Hematopoietic multipotent progenitor cell treated with erythropoietin and hydrocortisone succinate and interleukin-3 and kit ligand, for 17 days (in vitro differentiated cells): ENCODE measurements around the gene SEMA7A.
"Not testable (repeated sequence)": the region's sequence is repeated elsewhere in the genome, so short reads cannot be mapped to it uniquely, and the experiment has no call there.

Experiments
- DNase-seq: peaks from one replicate; pipeline ENCODE4 v3.0.0-alpha.2; 2015; ENCODE audit warnings: low spot score

SEMA7A gene

GRCh38 chr15:74433592-74434262 lies at the start of gene SEMA7A:
TSS of gene SEMA7A (minus strand) at chr15:74433958. CDS start at chr15:74433918, 40 bp downstream.
- peak; percentile 87 for DNase-seq

- no peak for DNase-seq
Measured at GRCh38 chr15:74482661-74483060, 48.9 kb upstream of the SEMA7A start.

- DNase-seq = not testable (repeated sequence)
Measured at GRCh38 chr15:74480364-74480763, 46.6 kb upstream of the SEMA7A start.

GRCh38 chr15:74471621-74472020 lies 37.9 kb upstream of the SEMA7A start:
- not testable (repeated sequence) for DNase-seq

- DNase-seq = no peak
Measured at GRCh38 chr15:74470631-74471395, 37.1 kb upstream of the SEMA7A start.

GRCh38 chr15:74468341-74469032 lies 34.7 kb upstream of the SEMA7A start:
- DNase-seq = no peak

- no peak for DNase-seq
Measured at GRCh38 chr15:74466570-74466969, 32.8 kb upstream of the SEMA7A start.

- no peak for DNase-seq
Measured at GRCh38 chr15:74464897-74465296, 31.1 kb upstream of the SEMA7A start.

GRCh38 chr15:74464216-74464615 lies 30.5 kb upstream of the SEMA7A start:
- DNase-seq = no peak

- no peak for DNase-seq
Measured at GRCh38 chr15:74463634-74464033, 29.9 kb upstream of the SEMA7A start.

GRCh38 chr15:74461847-74462511 lies 28.2 kb upstream of the SEMA7A start:
- DNase-seq = no peak

GRCh38 chr15:74460871-74461846 lies 27.4 kb upstream of the SEMA7A start, which contains the start of gene UBL7:
TSS of gene UBL7 (minus strand) at chr15:74461160. CDS start at chr15:74458867, 2,293 bp downstream.
- peak; percentile 92 for DNase-seq

GRCh38 chr15:74460298-74460697 lies 26.5 kb upstream of the SEMA7A start:
- no peak for DNase-seq

GRCh38 chr15:74459798-74460197 lies 26.0 kb upstream of the SEMA7A start:
- not testable (repeated sequence) for DNase-seq

- no peak for DNase-seq
Measured at GRCh38 chr15:74458473-74458872, 24.7 kb upstream of the SEMA7A start.

- DNase-seq = not testable (repeated sequence)
Measured at GRCh38 chr15:74457036-74457435, 23.3 kb upstream of the SEMA7A start.

GRCh38 chr15:74454764-74455500 lies 21.2 kb upstream of the SEMA7A start:
- DNase-seq = no peak

GRCh38 chr15:74453925-74454763 lies 20.4 kb upstream of the SEMA7A start:
- no peak for DNase-seq
